Spleen (tissue), 7 donors: Measurements from ENCODE around the gene NOG.

Experiments used
- POLR2A ChIP-seq, 3 donors: fragments of 450-650 bp; IDR thresholded peaks; one replicate each; pipeline ENCODE4 v1.5.1; 2017; ENCODE audit warnings: antibody characterized with exemption in 3 of 3, mild to moderate bottlenecking in 1 of 3
- TF ChIP-seq, protein P1 (sequence below), 11 experiments: fragments of 200-600 bp in 7 of 11; fragments of 450-650 bp in 4 of 11; sonication (generic) in 4 of 11; IDR thresholded peaks in 8 of 11; conservative IDR thresholded peaks in 3 of 11; 1 replicate in 7 of 11; 2 replicates in 4 of 11; pipeline versions ENCODE4 v1.4.0 to v1.8.0; 2016 to 2021; ENCODE audit warnings: antibody characterized with exemption in 11 of 11, inconsistent platforms in 4 of 11, mild to moderate bottlenecking in 1 of 11
- donor health status: DM: no; HTN: no; CAD: no; lungs with moderate emphysema.
- donor health status: DM: no; HTN: no; CAD: no.
- donor health status: DM: no; HTN: no; CAD: no.

DNA sequence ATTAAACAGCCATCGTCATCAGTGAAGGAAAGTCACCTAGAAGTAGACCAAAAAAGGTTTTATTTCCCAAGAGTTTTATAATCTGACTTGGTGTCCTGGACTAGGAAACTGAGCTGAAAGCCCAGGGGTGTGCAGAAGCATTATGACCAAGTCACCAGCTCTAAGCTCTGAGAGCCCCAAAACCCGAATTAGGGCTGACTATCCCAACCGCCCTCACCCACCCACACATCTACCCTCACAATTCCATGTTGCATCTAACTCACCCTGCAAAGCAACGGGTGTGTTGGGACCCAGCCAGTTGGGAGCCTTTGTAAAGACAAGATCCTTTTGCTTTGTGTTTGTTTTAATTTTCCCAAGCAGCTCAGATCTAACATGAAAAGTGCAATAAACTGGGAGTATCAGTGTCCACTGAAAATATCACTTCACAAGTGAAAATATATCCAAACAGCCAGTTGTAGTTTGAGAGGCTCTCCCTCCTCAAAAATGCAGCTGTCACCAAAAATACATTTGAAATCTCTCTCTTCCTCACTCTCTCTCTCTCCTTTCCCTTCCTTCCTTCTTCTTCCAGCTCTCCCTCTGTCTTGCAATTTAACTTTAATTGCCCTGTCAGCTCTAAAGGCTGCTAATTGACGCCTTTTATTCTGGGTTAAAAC lies 16.2 kb upstream of the NOG start:
- TF ChIP-seq, protein P1, sequence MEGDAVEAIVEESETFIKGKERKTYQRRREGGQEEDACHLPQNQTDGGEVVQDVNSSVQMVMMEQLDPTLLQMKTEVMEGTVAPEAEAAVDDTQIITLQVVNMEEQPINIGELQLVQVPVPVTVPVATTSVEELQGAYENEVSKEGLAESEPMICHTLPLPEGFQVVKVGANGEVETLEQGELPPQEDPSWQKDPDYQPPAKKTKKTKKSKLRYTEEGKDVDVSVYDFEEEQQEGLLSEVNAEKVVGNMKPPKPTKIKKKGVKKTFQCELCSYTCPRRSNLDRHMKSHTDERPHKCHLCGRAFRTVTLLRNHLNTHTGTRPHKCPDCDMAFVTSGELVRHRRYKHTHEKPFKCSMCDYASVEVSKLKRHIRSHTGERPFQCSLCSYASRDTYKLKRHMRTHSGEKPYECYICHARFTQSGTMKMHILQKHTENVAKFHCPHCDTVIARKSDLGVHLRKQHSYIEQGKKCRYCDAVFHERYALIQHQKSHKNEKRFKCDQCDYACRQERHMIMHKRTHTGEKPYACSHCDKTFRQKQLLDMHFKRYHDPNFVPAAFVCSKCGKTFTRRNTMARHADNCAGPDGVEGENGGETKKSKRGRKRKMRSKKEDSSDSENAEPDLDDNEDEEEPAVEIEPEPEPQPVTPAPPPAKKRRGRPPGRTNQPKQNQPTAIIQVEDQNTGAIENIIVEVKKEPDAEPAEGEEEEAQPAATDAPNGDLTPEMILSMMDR (IDR thresholded peaks at IDR 0.05 in 8 of 11, conservative IDR thresholded peaks at IDR 0.05 in 3 of 11), result no peak
- no peak for TF ChIP-seq POLR2A (IDR thresholded peaks at IDR 0.05)
